HCT116 (cell line): ENCODE measurements around the gene FKBP5.

Experiments used
- POLR2A ChIP-seq: IDR thresholded peaks from 2 replicates; pipeline ENCODE4 v1.7.0; 2011; ENCODE audit warnings: borderline replicate concordance; ENCODE audit not compliant: insufficient read depth, insufficient read length; ENCODE audit errors: extremely low read depth
- POLR2AphosphoS5 ChIP-seq: IDR thresholded peaks from 2 replicates; pipeline ENCODE4 v1.6.1; 2011; ENCODE audit warnings: mild to moderate bottlenecking, low read depth, low read length, moderate library complexity
- TF ChIP-seq, protein P1 (sequence below), 3 experiments: fragments of 200-600 bp in 1 of 3; sonication (generic) in 1 of 3; IDR thresholded peaks in 2 of 3; conservative IDR thresholded peaks in 1 of 3; 2 replicates each; pipeline ENCODE4 v1.5.1; 2012 to 2017; ENCODE audit warnings: low read depth in 2 of 3, low read length in 2 of 3, antibody characterized with exemption in 1 of 3, borderline replicate concordance in 1 of 3, control low read depth in 1 of 3, mild to moderate bottlenecking in 1 of 3, mixed read lengths in 1 of 3, mixed run types in 1 of 3, moderate library complexity in 1 of 3; ENCODE audit not compliant: insufficient read depth in 1 of 3

DNA sequence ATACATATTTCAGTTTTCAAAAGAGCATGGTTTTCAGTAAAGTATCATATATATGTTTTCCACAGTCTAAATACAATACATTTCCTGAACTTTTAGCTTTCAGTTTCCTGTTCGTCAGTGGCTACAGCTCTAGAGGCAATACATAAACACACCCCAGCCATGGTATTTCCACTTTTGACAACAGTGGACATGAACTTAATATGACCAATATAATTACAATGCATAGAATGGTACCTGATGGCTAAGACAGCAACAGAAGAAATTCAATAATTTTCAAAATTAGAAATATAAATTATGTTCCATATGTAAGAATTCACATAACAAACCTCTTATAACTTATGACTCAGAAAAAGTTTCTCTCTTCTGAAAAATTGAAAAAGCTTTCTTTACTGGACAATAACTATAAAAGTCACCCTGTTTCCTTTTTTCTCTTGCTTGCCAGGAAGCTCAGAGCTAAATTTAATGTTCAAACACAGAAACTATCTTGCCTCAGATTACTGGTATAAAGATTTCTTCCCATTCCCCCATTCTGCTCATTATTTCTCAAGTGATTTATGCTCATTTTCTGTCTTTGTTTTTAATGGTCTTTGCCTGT is 19.2 kb downstream of the FKBP5 start:
- TF ChIP-seq POLR2A (no peak), POLR2AphosphoS5 (no peak)
- TF ChIP-seq, protein P1, sequence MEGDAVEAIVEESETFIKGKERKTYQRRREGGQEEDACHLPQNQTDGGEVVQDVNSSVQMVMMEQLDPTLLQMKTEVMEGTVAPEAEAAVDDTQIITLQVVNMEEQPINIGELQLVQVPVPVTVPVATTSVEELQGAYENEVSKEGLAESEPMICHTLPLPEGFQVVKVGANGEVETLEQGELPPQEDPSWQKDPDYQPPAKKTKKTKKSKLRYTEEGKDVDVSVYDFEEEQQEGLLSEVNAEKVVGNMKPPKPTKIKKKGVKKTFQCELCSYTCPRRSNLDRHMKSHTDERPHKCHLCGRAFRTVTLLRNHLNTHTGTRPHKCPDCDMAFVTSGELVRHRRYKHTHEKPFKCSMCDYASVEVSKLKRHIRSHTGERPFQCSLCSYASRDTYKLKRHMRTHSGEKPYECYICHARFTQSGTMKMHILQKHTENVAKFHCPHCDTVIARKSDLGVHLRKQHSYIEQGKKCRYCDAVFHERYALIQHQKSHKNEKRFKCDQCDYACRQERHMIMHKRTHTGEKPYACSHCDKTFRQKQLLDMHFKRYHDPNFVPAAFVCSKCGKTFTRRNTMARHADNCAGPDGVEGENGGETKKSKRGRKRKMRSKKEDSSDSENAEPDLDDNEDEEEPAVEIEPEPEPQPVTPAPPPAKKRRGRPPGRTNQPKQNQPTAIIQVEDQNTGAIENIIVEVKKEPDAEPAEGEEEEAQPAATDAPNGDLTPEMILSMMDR (IDR thresholded peaks at IDR 0.05 in 2 of 3, conservative IDR thresholded peaks at IDR 0.05 in 1 of 3; ENCODE audit: borderline replicate concordance in 1 of 3, insufficient read depth in 1 of 3, low read depth in 2 of 3, low read length in 2 of 3): no peak
